Measurements from ENCODE around the gene NFATC1.

- TF ChIP-seq YY1 (IDR thresholded peaks at IDR 0.05; ENCODE audit: insufficient read depth, insufficient read length) (no peak), ZNF274 (IDR thresholded peaks at IDR 0.05; ENCODE audit: low read depth, low read length) (no peak), SUZ12 (IDR thresholded peaks at IDR 0.05; ENCODE audit: extremely low read depth, insufficient read depth, insufficient read length) (no peak)
Observed at GRCh38 chr18:79453816-79454735, 58.3 kb downstream of the NFATC1 start.

All from NT2/D1 (cell line).